Caco-2 (cell line): ENCODE data around the gene ERVFRD-1. TPM values are rescaled to one million over a fixed set of nuclear protein-coding genes. Genes with fewer than 3 reads are reported as not detected.

Source experiments
- BruUV-seq: library from RNA; stranded (reverse); fragments of 400-500 nt; replicated peaks from 2 replicates; lab custom pipeline; 2021; lab: Mats Ljungman, UMichigan
- CTCF ChIA-PET: fragments of 300-600 bp; sonication (Branson Sonifier 250); formaldehyde crosslinking; loops from one replicate; lab custom pipeline; 2022; ENCODE audit warnings: antibody characterized with exemption; lab: Charles Lee
- POLR2A ChIA-PET: fragments of 300-600 bp; sonication (Branson Sonifier 250); formaldehyde crosslinking; loops from one replicate; lab custom pipeline; 2022; ENCODE audit warnings: antibody characterized with exemption; lab: Charles Lee
- DNase-seq, 2 experiments: peaks; one replicate each; pipeline versions ENCODE4 v3.0.0 to v3.0.0-alpha.2; 2020 to 2022
- H3K27me3 ChIP-seq: replicated peaks from 2 replicates; pipeline ENCODE4 v1.6.0; 2011; ENCODE audit warnings: low read length; ENCODE audit not compliant: control insufficient read depth, insufficient read depth
- H3K36me3 ChIP-seq: 2 replicates; pipeline ENCODE4 v1.5.1; 2011; ENCODE audit warnings: low read length; ENCODE audit not compliant: control insufficient read depth, insufficient read depth
- H3K4me1 ChIP-seq: fragments of 250-450 bp; sonication (Bioruptor Pico); 2 replicates; pipeline ENCODE4 v1.5.1; 2020; ENCODE audit warnings: mild to moderate bottlenecking
- H3K4me3 ChIP-seq: 2 replicates; pipeline ENCODE4 v1.5.1; 2011; ENCODE audit warnings: low read depth, mild to moderate bottlenecking, control low read depth, low read length
- H3K9me3 ChIP-seq: fragments of 250-450 bp; sonication (Bioruptor Pico); 2 replicates; pipeline ENCODE4 v1.5.1; 2020; ENCODE audit warnings: mild to moderate bottlenecking, moderate library complexity
- H3K27ac Mint-ChIP-seq: one replicate; pipeline ENCODE4 v1.8.0; 2022; ENCODE audit warnings: mixed read lengths; ENCODE audit not compliant: unreplicated experiment
- H3K27me3 Mint-ChIP-seq: one replicate; pipeline ENCODE4 v1.8.0; 2022; ENCODE audit warnings: mixed read lengths; ENCODE audit not compliant: insufficient read depth, unreplicated experiment
- H3K36me3 Mint-ChIP-seq: one replicate; pipeline ENCODE4 v1.8.0; 2022; ENCODE audit warnings: mild to moderate bottlenecking, mixed read lengths; ENCODE audit not compliant: insufficient read depth, unreplicated experiment
- H3K4me1 Mint-ChIP-seq: one replicate; pipeline ENCODE4 v1.8.0; 2022; ENCODE audit warnings: low read depth, mixed read lengths; ENCODE audit not compliant: unreplicated experiment
- H3K4me3 Mint-ChIP-seq: one replicate; pipeline ENCODE4 v1.8.0; 2022; ENCODE audit warnings: mild to moderate bottlenecking, moderate library complexity, mixed read lengths; ENCODE audit not compliant: unreplicated experiment
- H3K9me3 Mint-ChIP-seq: one replicate; pipeline ENCODE4 v1.8.0; 2022; ENCODE audit warnings: mixed read lengths; ENCODE audit not compliant: unreplicated experiment
- CTCF ChIP-seq, 2 experiments: fragments of 200-600 bp in 1 of 2; IDR thresholded peaks; 1 replicate in 1 of 2; 2 replicates in 1 of 2; pipeline versions ENCODE4 v1.5.1 to v1.8.0; 2011 to 2022; ENCODE audit warnings: antibody characterized with exemption in 1 of 2, control low read depth in 1 of 2, inconsistent platforms in 1 of 2, low read depth in 1 of 2, low read length in 1 of 2, mild to moderate bottlenecking in 1 of 2, moderate library complexity in 1 of 2; ENCODE audit not compliant: insufficient read depth in 1 of 2, severe bottlenecking in 1 of 2, unreplicated experiment in 1 of 2
- intact Hi-C: fragments of 100-400 bp; cut with micrococcal nuclease; formaldehyde crosslinking; loops from one replicate; pipeline ENCODE4 v1.10.0; 2022; ENCODE audit not compliant: unreplicated experiment
- total RNA-seq: library from RNA; stranded (reverse); gene quantifications from 2 replicates; pipeline ENCODE4 v1.2.3, GENCODE V29; 2022

Gene ERVFRD-1
- total RNA-seq, 1 experiment from 2014 or later = 0.29 TPM

GRCh38 chr6:11128608-11129007, 17.1 kb upstream of the ERVFRD-1 start:
- intact Hi-C loops = no loop called here
- CTCF ChIA-PET = no interaction called here
- H3K27me3 Mint-ChIP-seq = no peaks in the 10 kb centered on the region
- no peaks in the 10 kb centered on the region for H3K27me3 ChIP-seq
- BruUV-seq = no TSS peak
- no peaks in the 10 kb centered on the region for H3K9me3 Mint-ChIP-seq
- H3K4me3 ChIP-seq = no peak overlapping the region
- no peaks in the 10 kb centered on the region for H3K9me3 ChIP-seq
- no peak for TF ChIP-seq CTCF (IDR thresholded peaks at IDR 0.05; ENCODE audit: insufficient read depth in 1 of 2, low read depth in 1 of 2, low read length in 1 of 2, severe bottlenecking in 1 of 2, unreplicated experiment in 1 of 2)
- no peaks in the 10 kb centered on the region for H3K4me1 Mint-ChIP-seq
- H3K4me1 ChIP-seq = no peaks in the 10 kb centered on the region
- no peak overlapping the region for H3K27ac Mint-ChIP-seq
- no peaks in the 10 kb centered on the region for H3K36me3 ChIP-seq
- POLR2A ChIA-PET = no interaction called here
- DNase-seq = no peak
- H3K4me3 Mint-ChIP-seq = no peak overlapping the region
- peaks cover 11% of the 10 kb centered on the region for H3K36me3 Mint-ChIP-seq

GRCh38 chr6:11126876-11127275, 15.4 kb upstream of the ERVFRD-1 start:
- Histone ChIP-seq H3K36me3 (no peaks in the 10 kb centered on the region), H3K4me1 (0 out of 2 replicates have a peak, but pooled peaks cover 3% of the 10 kb centered on the region), H3K27me3 (no peaks in the 10 kb centered on the region), H3K4me3 (no peak overlapping the region), H3K9me3 (no peaks in the 10 kb centered on the region)
- ChIA-PET CTCF (no interaction called here), POLR2A (no interaction called here)
- TF ChIP-seq CTCF (IDR thresholded peaks at IDR 0.05; ENCODE audit: insufficient read depth in 1 of 2, low read depth in 1 of 2, low read length in 1 of 2, severe bottlenecking in 1 of 2, unreplicated experiment in 1 of 2) = no peak
- no peak for DNase-seq
- no peaks in the 10 kb centered on the region for H3K4me1 Mint-ChIP-seq
- no TSS peak for BruUV-seq
- no peak overlapping the region for H3K27ac Mint-ChIP-seq
- intact Hi-C loops = no loop called here
- H3K4me3 Mint-ChIP-seq = no peak overlapping the region
- H3K9me3 Mint-ChIP-seq = no peaks in the 10 kb centered on the region
- peaks cover 17% of the 10 kb centered on the region for H3K36me3 Mint-ChIP-seq
- no peaks in the 10 kb centered on the region for H3K27me3 Mint-ChIP-seq

- POLR2A ChIA-PET = no interaction called here
Measured at GRCh38 chr6:11123978-11124377, 12.5 kb upstream of the ERVFRD-1 start.

More at GRCh38 chr6:11123978-11124377, 12.5 kb upstream of the ERVFRD-1 start:
- Mint-ChIP-seq H3K27me3 (no peaks in the 10 kb centered on the region), H3K4me1 (peaks cover 6% of the 10 kb centered on the region), H3K9me3 (no peaks in the 10 kb centered on the region), H3K36me3 (peaks cover 17% of the 10 kb centered on the region), H3K4me3 (no peak overlapping the region), H3K27ac (no peak overlapping the region)
- H3K36me3 ChIP-seq = no peaks in the 10 kb centered on the region
- no peak for DNase-seq
- H3K27me3 ChIP-seq = no peaks in the 10 kb centered on the region
- intact Hi-C loops = no loop called here
- H3K4me3 ChIP-seq = no peak overlapping the region
- TF ChIP-seq CTCF (IDR thresholded peaks at IDR 0.05; ENCODE audit: insufficient read depth in 1 of 2, low read depth in 1 of 2, low read length in 1 of 2, severe bottlenecking in 1 of 2, unreplicated experiment in 1 of 2) = peak in 1 of 2 experiments; percentile 1
- CTCF ChIA-PET = no interaction called here
- H3K9me3 ChIP-seq = no peaks in the 10 kb centered on the region
- BruUV-seq = no TSS peak
- 0 out of 2 replicates have a peak, but pooled peaks cover 3% of the 10 kb centered on the region for H3K4me1 ChIP-seq
